Calu3 (cell line): ENCODE results near the gene USP7. TPM values are rescaled to one million over a fixed set of nuclear protein-coding genes. Genes with fewer than 3 reads are reported as not detected.
"Not testable (repeated sequence)": the region's sequence is repeated elsewhere in the genome, so short reads cannot be mapped to it uniquely, and the experiment has no call there.

ENCODE experiments used
- BruUV-seq: library from RNA; stranded (reverse); fragments of 400-500 nt; replicated peaks from 2 replicates; lab custom pipeline; 2021; lab: Mats Ljungman, UMichigan
- CTCF ChIA-PET: fragments of 300-600 bp; sonication (Branson Sonifier 250); formaldehyde crosslinking; loops from one replicate; lab custom pipeline; 2022; ENCODE audit warnings: antibody characterized with exemption; lab: Charles Lee
- DNase-seq: peaks from one replicate; pipeline ENCODE4 v3.0.0; 2022
- H3K27ac Mint-ChIP-seq: one replicate; pipeline ENCODE4 v1.8.0; 2022; ENCODE audit warnings: mixed read lengths; ENCODE audit not compliant: unreplicated experiment
- H3K27me3 Mint-ChIP-seq: one replicate; pipeline ENCODE4 v1.8.0; 2022; ENCODE audit warnings: mixed read lengths; ENCODE audit not compliant: unreplicated experiment
- H3K36me3 Mint-ChIP-seq: one replicate; pipeline ENCODE4 v1.8.0; 2022; ENCODE audit warnings: mild to moderate bottlenecking, moderate library complexity, mixed read lengths; ENCODE audit not compliant: insufficient read depth, unreplicated experiment
- H3K4me1 Mint-ChIP-seq: one replicate; pipeline ENCODE4 v1.8.0; 2022; ENCODE audit warnings: mild to moderate bottlenecking, low read depth, mixed read lengths; ENCODE audit not compliant: unreplicated experiment
- H3K4me3 Mint-ChIP-seq: one replicate; pipeline ENCODE4 v1.8.0; 2022; ENCODE audit warnings: mild to moderate bottlenecking, low read depth, moderate library complexity, mixed read lengths; ENCODE audit not compliant: unreplicated experiment
- H3K9me3 Mint-ChIP-seq: one replicate; pipeline ENCODE4 v1.8.0; 2022; ENCODE audit warnings: low read depth, mixed read lengths; ENCODE audit not compliant: unreplicated experiment
- CTCF ChIP-seq: fragments of 200-600 bp; IDR thresholded peaks from one replicate; pipeline ENCODE4 v1.8.0; 2022; ENCODE audit warnings: antibody characterized with exemption; ENCODE audit not compliant: unreplicated experiment
- intact Hi-C: fragments of 100-400 bp; cut with micrococcal nuclease; formaldehyde crosslinking; loops from one replicate; pipeline ENCODE4 v1.10.0; 2022; ENCODE audit not compliant: unreplicated experiment
- total RNA-seq: library from RNA; stranded (reverse); gene quantifications from 2 replicates; pipeline ENCODE4 v1.2.3, GENCODE V29; 2022

Gene USP7
- total RNA-seq, 1 experiment from 2014 or later, result 165 TPM

- BruUV-seq, result no TSS peak
- DNase-seq, result no peak
- H3K9me3 Mint-ChIP-seq, result no peaks in the 10 kb centered on the region
- H3K36me3 Mint-ChIP-seq, result peaks cover 58% of the 10 kb centered on the region
- no peak for TF ChIP-seq CTCF
- CTCF ChIA-PET, result no interaction called here
- no peak overlapping the region for H3K27ac Mint-ChIP-seq
- H3K4me1 Mint-ChIP-seq, result peaks cover 20% of the 10 kb centered on the region
- H3K27me3 Mint-ChIP-seq, result no peaks in the 10 kb centered on the region
- no peak overlapping the region for H3K4me3 Mint-ChIP-seq
- intact Hi-C loops, result loop anchor here (10.0 kb wide), 1 partner anchor 195 kb away; no protein-coding TSS in a partner anchor
Measured at GRCh38 chr16:8919089-8919933, 44.4 kb downstream of the USP7 start.

- H3K27ac Mint-ChIP-seq, BruUV-seq, H3K9me3 Mint-ChIP-seq, H3K27me3 Mint-ChIP-seq, H3K4me3 Mint-ChIP-seq, CTCF ChIA-PET, DNase-seq: not testable (repeated sequence)
- intact Hi-C loops, result loop anchor here (10.0 kb wide), 1 partner anchor 197 kb away; no protein-coding TSS in a partner anchor
- Mint-ChIP-seq H3K36me3 (peaks cover 72% of the 10 kb centered on the region), H3K4me1 (peaks cover 36% of the 10 kb centered on the region)
Measured at GRCh38 chr16:8917336-8917735, 46.4 kb downstream of the USP7 start.

- TF ChIP-seq CTCF, result no peak
- Mint-ChIP-seq H3K36me3 (peaks cover 78% of the 10 kb centered on the region), H3K9me3 (no peaks in the 10 kb centered on the region), H3K4me1 (peaks cover 42% of the 10 kb centered on the region), H3K27ac (no peak overlapping the region), H3K4me3 (no peak overlapping the region), H3K27me3 (no peaks in the 10 kb centered on the region)
- no TSS peak for BruUV-seq
- CTCF ChIA-PET, result interaction anchor here (0.9 kb wide), 1 partner anchor 20 kb away, joined by 4 read pairs; no protein-coding TSS in a partner anchor
- intact Hi-C loops, result loop anchor here (10.0 kb wide), 1 partner anchor 198 kb away; no protein-coding TSS in a partner anchor
- DNase-seq, result no peak
Measured at GRCh38 chr16:8916541-8917225, 47.0 kb downstream of the USP7 start.

GRCh38 chr16:8915722-8916301 is 47.9 kb downstream of the USP7 start:
- Mint-ChIP-seq H3K4me3 (no peak overlapping the region), H3K27me3 (no peaks in the 10 kb centered on the region), H3K36me3 (peaks cover 80% of the 10 kb centered on the region), H3K9me3 (no peaks in the 10 kb centered on the region), H3K4me1 (peaks cover 51% of the 10 kb centered on the region), H3K27ac (no peak overlapping the region)
- intact Hi-C loops, result loop anchor here (10.0 kb wide), 1 partner anchor 199 kb away; no protein-coding TSS in a partner anchor
- no peak for DNase-seq
- TF ChIP-seq CTCF, result no peak
- BruUV-seq, result TSS peak; percentile 5
- CTCF ChIA-PET, result interaction anchor here (0.9 kb wide), 1 partner anchor 21 kb away, joined by 4 read pairs; no protein-coding TSS in a partner anchor
